NCI-H82 treated with DMSO at 0.1 percent for 48 hours (cell line): ENCODE results near the gene TGFBR3L.
"Not testable (repeated sequence)": the region's sequence is repeated elsewhere in the genome, so short reads cannot be mapped to it uniquely, and the experiment has no call there.

Experiments
- DNase-seq: peaks from one replicate; lab custom pipeline; 2025; ENCODE audit not compliant: unreplicated experiment; lab: John Stamatoyannopoulos, UW

Gene TGFBR3L

DNA sequence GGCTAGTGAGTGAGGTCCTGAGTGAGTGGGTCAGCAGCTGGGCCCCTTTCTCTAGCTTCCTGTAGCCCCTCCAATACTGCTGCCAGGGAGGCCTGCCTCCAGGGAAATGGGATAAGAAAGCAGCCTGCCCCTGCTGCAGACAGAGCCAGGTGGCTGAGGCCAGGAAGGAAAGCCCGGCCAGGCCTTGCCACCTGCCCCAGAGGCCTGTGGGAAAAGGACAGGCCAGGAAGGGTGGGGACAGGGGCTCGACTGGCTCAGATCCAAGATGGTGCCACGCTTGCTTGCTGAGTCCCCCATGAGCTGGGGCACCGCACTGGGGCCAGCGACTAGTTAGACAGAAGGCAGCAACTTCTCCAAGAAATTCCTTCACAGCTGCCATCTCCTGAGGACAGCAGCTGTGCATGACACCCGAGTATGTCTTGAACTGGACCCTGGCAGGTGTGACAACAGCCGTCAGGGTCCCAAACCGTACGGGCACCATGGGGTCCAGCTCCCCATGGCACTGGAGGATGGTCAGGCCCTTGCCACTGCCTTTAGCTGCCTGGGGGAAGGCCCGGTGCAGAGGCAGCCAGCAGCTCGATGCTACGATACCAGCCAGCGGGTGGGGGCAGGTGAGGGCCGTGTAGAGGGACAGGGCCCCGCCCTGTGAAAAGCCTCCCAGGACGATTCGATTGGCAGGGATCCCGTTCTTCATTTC is 35.4 kb upstream of the TGFBR3L start:
- DNase-seq, result no peak

DNA sequence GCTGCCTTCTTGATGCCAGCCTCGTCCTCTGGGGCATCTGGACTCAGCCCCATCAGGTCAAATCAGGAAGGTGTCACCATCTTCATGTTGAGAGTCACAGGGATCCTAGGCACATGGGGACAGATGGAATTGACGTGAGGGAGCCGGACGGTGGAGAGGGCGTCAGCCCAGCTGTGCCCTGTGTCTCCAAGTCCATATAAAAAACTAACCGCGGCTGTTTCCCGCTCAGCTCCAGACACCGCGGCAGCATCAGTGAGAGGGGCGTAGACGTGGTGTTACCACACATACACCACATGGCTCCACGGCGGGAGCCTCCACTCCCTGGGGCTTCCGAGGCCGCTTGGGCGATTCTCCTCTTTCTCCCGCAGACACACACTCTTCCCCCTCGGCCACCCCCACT is 34.8 kb upstream of the TGFBR3L start:
- no peak for DNase-seq

DNA sequence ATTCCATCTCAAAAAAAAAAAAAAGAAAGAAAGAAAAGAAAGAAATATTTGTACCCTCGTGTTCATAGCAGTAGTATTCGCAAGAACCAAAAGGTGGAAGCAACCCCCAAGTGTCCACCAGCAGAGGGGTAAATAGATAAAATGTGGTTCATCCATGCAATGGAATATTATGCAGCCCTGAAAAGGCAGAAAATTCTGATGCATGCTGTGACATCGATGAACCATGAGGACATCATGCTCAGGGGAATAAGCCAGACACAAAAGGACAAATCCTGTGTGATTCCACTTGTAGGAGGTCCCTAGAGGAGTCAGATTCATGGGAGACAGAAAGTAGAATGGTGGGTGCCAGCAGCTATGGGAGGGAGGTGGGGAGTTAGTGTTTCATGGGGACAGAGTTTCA is 32.7 kb upstream of the TGFBR3L start:
- DNase-seq, result no peak

DNA sequence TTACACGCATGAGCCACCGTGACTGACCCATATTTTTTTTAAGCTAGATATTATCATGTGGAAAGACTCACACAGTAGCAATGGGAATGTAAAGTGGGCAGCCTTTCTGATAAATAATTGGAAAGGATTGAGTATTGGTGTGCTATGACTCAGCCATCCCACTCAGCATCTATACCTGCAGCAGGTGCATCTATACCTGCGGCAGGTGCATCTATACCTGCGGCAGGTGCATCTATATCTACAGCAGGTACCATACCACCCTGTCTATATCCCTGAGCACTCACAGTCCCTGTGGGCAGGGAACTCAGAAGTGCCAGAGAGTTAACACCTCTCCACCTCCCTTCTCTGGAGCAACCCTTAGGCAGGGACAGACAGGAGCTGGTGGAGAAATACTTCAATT is 31.5 kb upstream of the TGFBR3L start:
- DNase-seq, result no peak

DNA sequence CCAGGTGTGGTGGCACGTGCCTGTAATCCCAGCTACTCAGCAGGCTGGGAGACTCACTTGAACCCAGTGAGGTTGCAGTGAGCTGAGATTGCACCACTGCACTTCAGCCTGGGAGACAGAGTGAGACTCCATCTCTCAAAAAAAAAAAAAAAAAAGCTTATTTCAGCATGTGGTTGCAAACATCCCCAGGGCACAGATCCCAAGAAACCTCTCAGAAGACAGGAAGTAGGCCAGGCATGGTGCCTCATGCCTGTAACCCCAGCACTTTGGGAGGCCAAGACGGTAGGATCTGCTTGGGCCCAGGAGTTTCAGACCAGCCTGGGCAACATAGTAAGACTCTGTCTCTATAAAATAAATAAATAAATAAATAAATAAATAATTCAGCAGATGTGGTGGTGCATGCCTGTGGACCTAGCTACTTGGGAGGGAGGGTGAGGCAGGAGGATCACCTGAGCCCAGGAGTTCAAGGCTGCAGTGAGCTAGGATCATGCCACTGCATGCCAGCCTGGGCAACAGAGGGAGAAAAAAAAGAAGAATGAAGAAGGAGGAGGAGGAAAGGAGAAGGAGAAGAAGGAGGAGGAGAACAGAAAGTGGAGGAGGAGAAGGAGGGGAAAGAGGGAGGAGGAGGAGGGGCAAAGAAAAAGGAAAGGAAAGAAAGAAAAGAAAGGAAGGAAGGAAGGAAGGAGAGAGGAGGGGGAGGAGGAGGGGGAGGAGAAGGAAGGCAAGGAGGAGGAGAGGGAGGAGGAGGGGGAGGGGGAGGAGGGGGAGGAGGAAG is 30.6 kb upstream of the TGFBR3L start:
- no peak for DNase-seq

DNA sequence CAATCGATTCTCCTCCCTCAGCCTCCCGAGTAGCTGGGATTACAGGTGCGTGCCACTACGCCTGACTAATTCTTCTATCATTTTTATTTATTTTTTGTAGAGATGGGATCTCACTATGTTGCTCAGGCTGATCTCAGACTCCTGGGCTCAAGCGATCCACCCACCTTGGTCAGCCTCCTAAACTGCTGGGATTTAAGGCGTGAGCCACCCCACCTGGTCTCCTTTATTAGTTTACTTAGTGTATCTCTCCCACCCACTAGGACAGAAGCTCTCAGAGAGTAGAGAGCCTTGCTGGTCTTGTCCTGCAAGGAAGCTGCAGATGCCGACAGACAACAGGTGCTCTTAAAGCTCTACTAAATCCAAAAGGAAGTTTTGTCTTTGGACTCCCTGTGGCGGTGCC is 28.8 kb upstream of the TGFBR3L start:
- no peak for DNase-seq

DNA sequence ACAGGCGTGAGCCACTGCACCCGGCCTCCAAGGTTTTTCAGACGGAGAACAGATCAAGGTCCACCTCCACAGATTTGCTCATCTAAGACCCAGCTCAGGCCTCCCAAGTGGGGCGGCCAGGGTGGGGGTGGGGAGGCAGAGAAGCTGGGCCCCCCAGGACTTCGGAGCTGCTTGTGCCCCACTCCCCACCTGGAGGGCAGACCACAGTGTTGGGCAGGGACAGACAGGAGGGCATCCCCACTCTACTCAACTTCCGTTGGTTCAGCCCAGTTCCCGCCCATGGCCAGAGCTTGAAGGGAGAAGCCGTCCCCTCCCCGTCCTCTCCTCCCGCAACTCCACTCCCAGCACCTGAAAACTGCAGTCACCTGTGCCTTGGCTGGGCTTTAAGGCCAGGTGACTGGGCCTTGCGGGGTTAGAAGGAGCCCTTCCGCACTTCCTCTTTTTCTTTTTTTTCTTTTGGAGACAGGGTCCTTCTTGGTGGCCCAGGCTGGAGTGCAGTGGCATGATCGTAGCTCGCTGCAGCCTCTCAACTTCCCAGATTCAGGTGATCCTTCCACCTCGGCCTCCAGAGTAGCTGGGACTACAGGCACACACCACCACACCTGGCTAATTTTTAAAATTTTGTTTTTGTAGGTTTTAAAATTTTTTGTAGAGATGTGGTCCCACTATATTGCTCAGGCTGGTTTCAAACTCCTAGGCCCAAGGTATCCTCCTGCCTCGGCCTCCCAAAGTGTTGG is 27.1 kb upstream of the TGFBR3L start:
- DNase-seq, result no peak

DNA sequence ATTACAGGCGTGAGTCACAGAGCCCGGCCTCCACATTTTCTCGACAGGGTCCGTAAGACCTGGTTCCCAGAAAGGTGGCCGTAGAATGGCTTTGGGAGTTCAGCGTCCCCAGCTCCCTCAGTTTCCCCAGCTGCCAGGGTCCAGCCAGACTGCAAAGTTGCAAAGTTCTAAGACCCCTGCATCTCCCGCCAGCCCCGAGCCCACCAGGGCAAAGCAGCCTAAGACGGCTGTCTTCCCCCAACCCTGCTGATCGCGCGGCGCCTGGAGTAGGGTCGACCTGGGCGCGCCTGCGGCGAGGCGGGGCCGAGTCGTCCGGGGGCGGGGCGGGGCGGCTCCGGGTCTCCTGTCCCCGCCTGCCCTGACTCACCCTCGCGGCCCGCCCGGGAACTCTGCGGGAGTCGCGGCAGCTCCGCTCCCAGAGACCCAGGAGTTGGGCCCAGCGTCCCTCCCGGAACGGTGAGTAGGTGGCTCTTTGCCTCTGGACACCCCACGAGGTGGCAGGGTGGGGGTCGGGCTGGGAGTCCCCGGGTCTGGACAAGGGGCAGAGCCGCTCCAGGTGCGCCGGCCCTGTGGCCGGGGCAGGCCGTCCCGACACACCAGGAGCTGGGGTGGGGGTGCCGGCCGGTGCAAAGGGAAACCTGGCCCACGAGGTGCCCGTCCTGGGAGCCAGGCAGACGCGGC is 26.3 kb upstream of the TGFBR3L start, which contains the start of gene LRRC8E:
Gene LRRC8E, plus strand, starts transcription at position 366 of the 681 bp plus-strand sequence. CDS start 7,094 bp downstream, outside the sequence.
- DNase-seq, result no peak

DNA sequence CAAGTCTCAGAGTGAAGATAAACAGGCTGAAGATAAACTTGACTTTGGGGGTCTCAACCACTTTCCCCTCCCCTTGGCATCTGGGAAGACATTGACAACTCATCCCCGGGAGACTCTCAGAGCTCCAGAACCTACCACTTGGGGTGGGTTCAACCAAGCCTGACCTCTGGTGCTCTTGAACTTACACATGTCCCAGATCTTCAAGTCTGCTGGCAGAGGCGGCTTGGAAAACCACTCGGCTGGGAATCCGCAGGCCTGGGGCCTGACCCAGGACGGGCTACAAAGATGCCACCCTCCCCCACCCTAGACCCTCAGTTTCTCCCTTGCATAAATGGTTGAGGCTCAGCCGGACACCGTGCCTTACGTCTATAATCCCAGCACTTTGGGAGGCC is 25.8 kb upstream of the TGFBR3L start:
- DNase-seq, result no peak

DNA sequence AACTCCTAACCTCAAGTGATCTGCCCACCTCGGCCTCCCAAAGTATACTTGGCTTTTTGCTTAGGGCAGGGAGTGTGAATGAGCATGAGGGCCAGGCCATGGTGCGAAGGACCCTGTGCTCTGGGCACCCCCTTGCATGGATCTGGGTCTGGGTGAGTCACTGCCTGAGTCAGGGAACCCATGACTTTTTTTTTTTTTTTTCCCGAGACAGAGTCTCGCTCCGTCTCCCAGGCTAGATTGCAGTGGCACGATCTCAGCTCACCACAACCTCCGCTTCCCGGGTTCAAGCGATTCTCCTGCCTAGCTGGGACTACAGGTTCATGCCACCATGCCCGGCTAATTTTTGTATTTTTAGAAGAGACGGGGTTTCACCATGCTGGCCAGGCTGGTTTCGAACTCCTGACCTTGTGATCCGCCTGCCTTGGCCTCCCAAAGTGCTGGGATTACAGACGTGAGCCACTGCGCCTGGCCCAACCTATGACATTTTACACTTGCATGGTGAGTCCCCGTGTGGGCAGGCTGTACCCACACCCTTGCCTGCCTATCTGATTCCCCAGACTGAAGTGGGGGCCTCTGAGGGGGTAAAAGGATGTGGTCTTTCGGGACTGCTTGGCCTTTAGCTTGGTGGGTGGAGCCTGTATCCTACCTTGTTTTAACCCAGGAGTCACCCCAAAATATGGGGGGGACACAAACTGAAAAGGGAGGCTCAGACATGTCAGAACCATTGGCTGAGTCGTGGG is 21.1 kb upstream of the TGFBR3L start:
- not testable (repeated sequence) for DNase-seq

DNA sequence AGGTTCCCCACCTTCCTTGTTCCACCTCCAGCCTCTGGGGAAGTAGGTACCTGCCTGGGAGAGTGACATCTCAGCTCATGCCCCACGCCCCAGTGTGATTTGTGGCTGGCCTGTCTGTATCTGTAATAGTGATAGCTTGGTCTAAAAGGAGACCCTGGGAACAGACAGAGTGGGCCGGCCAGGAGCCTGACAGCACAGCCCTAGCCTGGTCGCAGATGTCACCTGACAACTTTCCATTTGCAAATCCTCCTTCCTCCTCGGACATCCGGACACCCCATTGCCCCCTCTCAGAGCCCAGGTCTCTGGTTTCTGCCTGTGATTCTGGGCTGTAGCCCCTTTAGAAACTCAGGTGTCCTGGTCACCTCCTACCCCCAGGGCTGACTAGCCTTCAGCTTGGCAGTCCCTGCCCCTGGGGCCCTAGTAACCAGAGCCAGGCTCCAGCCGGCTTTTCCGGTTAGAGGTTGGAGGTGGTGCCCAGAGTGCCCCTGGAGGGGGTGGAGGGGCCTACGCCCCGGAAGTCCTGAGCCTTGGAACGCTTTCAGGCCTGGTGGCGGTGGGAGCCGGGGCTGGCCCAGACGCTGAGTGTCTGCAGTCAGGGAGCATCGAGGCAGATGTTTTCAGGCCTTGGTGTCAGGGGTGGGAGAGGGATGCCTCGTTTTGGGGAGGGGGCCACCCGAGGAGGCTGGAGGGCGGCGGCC is 19.9 kb upstream of the TGFBR3L start:
- no peak for DNase-seq

DNA sequence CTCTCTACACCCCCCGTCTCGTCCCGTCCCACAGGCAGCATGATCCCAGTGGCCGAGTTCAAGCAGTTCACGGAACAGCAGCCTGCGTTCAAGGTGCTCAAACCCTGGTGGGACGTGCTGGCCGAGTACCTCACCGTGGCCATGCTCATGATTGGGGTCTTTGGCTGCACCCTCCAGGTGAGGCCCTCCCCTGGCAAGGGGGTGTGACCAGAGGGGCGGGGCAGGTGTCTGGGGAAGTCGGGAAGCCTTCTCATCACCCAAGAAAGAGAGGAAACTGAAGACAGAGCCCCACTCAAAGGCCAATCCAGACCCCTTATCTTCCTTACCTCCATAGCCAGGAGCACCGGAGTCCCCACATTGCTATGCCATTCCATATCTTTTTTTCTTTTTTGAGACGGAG is 19.1 kb upstream of the TGFBR3L start:
- no peak for DNase-seq

DNA sequence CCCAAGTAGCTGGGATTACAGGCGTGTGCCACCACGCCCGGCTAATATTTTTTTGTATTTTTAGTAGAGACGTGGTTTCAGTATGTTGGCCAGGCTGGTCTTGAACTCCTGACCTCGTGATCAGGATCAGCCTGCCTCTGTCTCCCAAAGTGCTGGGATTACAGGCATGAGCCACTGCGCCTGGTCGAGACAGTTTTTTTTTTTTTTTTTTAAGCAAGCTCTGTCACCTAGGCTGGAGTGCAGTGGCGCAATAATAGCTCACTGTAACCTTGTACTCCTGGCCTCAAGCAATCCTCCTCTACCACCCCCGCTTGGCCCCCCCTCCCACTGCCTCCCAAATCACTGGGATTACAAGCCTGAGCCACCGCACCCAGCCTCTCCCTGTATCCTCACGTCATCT is 17.3 kb upstream of the TGFBR3L start:
- no peak for DNase-seq

DNA sequence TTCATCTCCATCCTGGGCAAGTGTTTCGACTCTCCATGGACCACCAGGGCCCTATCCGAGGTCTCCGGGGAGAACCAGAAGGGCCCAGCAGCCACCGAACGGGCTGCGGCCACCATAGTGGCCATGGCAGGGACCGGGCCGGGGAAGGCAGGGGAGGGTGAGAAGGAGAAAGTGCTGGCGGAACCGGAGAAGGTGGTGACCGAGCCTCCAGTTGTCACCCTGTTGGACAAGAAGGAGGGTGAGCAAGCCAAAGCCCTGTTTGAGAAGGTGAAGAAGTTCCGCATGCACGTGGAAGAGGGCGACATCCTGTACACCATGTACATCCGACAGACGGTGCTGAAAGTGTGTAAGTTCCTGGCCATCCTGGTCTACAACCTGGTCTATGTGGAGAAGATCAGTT is 15.7 kb upstream of the TGFBR3L start:
- no peak for DNase-seq

DNA sequence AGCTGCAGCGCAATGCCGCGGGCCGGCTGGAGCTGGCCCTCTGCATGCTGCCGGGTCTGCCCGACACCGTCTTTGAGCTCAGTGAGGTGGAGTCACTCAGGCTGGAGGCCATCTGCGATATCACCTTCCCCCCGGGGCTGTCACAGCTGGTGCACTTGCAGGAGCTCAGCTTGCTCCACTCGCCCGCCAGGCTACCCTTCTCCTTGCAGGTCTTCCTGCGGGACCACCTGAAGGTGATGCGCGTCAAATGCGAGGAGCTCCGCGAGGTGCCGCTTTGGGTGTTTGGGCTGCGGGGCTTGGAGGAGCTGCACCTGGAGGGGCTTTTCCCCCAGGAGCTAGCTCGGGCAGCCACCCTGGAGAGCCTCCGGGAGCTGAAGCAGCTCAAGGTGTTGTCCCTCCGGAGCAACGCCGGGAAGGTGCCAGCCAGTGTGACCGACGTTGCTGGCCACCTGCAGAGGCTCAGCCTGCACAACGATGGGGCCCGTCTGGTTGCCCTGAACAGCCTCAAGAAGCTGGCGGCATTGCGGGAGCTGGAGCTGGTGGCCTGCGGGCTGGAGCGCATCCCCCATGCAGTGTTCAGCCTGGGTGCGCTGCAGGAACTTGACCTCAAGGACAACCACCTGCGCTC is 14.8 kb upstream of the TGFBR3L start:
- DNase-seq, result no peak

DNA sequence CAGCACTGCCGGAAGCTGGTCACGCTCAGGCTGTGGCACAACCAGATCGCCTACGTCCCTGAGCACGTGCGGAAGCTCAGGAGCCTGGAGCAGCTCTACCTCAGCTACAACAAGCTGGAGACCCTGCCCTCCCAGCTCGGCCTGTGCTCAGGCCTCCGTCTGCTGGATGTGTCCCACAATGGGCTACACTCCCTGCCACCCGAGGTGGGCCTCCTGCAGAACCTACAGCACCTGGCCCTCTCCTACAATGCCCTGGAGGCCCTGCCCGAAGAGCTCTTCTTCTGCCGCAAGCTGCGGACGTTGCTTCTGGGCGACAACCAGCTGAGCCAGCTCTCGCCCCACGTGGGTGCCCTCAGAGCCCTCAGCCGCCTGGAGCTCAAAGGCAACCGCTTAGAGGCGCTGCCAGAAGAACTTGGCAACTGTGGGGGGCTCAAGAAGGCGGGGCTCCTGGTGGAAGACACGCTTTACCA is 14.2 kb upstream of the TGFBR3L start:
- DNase-seq, result no peak

DNA sequence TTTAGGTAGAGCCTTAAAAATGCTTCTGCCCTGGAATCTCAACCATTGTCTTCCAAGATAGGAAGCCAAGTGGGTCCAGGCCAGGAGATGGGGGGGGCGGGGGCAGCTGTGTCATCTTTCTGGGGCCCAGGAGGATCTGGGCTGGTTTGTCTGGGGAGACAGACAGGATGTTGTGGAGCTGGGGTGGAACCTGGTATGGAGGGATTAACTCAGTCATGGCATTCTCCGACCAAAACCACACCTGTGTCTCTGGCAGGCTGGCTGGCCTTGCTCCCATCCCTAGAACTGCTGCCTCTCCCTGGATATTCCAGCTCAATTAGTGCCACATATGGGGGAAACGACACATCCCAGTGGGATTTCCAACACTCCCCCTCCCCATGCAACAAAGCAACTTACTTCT is 13.7 kb upstream of the TGFBR3L start:
- no peak for DNase-seq

DNA sequence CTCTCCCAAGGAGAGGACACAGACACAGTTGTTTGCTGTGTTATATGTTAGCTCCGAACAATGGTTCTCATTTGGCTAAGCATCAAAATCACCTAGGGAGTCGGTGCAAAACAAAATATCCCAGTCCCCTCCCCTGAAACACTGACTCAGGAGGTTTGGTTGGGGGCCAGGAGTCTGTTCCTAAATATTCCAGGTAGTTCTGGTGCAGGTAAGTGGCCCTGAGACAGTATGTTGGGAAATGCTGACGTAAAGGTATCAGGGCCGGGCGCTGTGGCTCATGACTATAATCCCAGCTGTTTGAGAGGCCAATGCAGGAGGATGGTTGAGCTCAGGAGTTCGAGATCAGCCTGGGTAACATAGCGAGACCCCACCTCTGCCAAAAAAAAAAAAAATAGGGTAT is 13.3 kb upstream of the TGFBR3L start:
- DNase-seq, result no peak

DNA sequence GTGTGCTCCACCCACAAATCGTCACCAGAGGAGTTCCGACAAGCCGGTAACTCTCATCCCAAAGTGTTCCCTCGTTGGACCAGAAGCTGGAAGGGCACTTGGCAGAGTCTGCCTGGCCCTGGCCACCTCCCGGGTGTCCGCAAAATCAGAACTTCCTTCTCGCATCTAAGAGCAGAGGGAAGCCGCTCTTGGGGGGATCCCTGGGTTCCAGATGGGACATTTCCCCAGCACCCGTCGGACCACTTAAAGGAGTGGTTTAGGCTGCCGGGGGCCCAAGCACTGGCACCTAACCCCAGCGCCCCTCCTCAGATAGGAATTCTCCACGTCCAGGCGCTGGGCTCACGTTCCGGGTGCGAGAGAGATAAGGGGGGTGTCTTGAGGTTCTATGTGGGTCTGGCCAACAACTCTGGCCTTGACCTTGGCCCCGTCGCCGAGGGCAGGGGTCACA is 11.8 kb upstream of the TGFBR3L start:
- no peak for DNase-seq
